Prostate gland (tissue), 2 donors: ENCODE data around the gene BIRC7. TPM values are rescaled to one million over a fixed set of nuclear protein-coding genes. Genes with fewer than 3 reads are reported as not detected.
"Not testable (repeated sequence)": the region's sequence is repeated elsewhere in the genome, so short reads cannot be mapped to it uniquely, and the experiment has no call there.

ENCODE experiments used
- DNase-seq: peaks from one replicate; pipeline ENCODE4 v3.0.0-alpha.2; 2019; ENCODE audit warnings: low spot score
- H3K27ac ChIP-seq, 2 donors: fragments of 200-600 bp; sonication (generic); 2 replicates each; pipeline ENCODE4 v1.5.1; 2017 to 2019
- H3K27me3 ChIP-seq: fragments of 200-600 bp; sonication (generic); replicated peaks from 2 replicates; pipeline ENCODE4 v1.5.1; 2019; ENCODE audit not compliant: insufficient read depth
- H3K36me3 ChIP-seq, 2 donors: fragments of 200-600 bp; sonication (generic); 1 replicate in 1 of 2; 2 replicates in 1 of 2; pipeline versions ENCODE4 v1.5.1 to v1.8.1; 2017 to 2019
- H3K4me1 ChIP-seq: fragments of 200-600 bp; sonication (generic); replicated peaks from 2 replicates; pipeline ENCODE4 v1.5.1; 2019
- H3K4me3 ChIP-seq, 2 donors: fragments of 200-600 bp; sonication (generic); 2 replicates each; pipeline ENCODE4 v1.5.1; 2017 to 2019
- H3K9me3 ChIP-seq: fragments of 200-600 bp; sonication (generic); 2 replicates; pipeline ENCODE4 v1.5.1; 2017
- POLR2A ChIP-seq: fragments of 450-650 bp; IDR thresholded peaks from one replicate; pipeline ENCODE4 v1.6.1; 2016; ENCODE audit warnings: antibody characterized with exemption, mild to moderate bottlenecking
- POLR2AphosphoS5 ChIP-seq: sonication (generic); formaldehyde crosslinking; IDR thresholded peaks from one replicate; pipeline ENCODE4 v1.6.1; 2017; ENCODE audit warnings: antibody characterized with exemption
- WGBS: methylation state at CpG from one replicate; pipeline ENCODE4 v1.1.5; 2018; 5-methylcytosine and 5-hydroxymethylcytosine counted together
- intact Hi-C: fragments of 100-400 bp; cut with DNase I; formaldehyde crosslinking; loops from one replicate; pipeline ENCODE4 v1.14.2; 2022
- total RNA-seq, 2 donors: library from RNA; depleted of rRNA; stranded (reverse); fragments of >200 nt; gene quantifications; one replicate each; pipeline ENCODE4 v1.1.0, GENCODE V29; 2016
- TF ChIP-seq, protein P1 (sequence below), 4 experiments: fragments of 200-600 bp in 2 of 4; fragments of 450-650 bp in 2 of 4; sonication (generic) in 2 of 4; IDR thresholded peaks; 1 replicate in 3 of 4; 2 replicates in 1 of 4; pipeline ENCODE4 v1.5.1; 2016 to 2019; ENCODE audit warnings: antibody characterized with exemption in 4 of 4, mild to moderate bottlenecking in 2 of 4, moderate library complexity in 2 of 4

The BIRC7 gene
- total RNA-seq, 2 donors from 2014 or later: not detected

DNA sequence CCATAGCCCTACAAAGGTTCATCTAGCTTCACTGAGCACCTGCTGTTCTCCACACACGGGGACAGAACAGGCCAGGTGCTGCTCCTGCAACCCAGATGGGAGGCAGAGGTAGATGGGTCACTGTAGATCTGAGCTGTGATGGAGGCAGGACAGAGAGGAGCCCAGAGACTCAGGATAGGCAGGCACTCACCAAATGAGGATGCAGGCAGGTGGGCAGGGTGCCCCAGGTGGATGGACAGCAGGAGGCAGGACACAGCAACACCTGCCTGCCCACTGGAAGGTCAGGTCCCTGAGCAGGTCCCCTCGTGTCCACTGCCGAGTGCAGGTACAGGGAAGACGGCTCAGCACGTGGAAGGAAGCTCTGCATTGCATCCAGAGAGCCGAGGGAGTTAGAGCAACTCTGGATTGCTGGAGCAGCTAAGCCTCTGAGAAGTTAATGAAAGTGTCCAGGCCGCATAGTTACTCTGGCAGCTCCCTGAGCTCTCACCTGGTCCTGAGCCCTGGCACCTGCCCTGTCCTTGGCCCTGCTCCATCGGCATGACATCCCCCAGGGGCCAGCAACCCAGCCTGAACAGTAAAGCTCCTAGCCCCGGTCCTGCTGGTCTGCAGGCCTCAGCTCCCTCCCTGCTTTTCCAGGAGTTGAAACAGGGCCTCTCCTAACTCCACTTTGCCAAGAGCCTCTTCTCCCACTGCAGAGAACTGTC, 14.9 kb upstream of the BIRC7 start:
- TF ChIP-seq POLR2A (no peak), POLR2AphosphoS5 (no peak)
- TF ChIP-seq, protein P1, sequence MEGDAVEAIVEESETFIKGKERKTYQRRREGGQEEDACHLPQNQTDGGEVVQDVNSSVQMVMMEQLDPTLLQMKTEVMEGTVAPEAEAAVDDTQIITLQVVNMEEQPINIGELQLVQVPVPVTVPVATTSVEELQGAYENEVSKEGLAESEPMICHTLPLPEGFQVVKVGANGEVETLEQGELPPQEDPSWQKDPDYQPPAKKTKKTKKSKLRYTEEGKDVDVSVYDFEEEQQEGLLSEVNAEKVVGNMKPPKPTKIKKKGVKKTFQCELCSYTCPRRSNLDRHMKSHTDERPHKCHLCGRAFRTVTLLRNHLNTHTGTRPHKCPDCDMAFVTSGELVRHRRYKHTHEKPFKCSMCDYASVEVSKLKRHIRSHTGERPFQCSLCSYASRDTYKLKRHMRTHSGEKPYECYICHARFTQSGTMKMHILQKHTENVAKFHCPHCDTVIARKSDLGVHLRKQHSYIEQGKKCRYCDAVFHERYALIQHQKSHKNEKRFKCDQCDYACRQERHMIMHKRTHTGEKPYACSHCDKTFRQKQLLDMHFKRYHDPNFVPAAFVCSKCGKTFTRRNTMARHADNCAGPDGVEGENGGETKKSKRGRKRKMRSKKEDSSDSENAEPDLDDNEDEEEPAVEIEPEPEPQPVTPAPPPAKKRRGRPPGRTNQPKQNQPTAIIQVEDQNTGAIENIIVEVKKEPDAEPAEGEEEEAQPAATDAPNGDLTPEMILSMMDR (IDR thresholded peaks at IDR 0.05): no peak
- Histone ChIP-seq H3K27ac (no peak overlapping the region), H3K36me3 (no peaks in the 10 kb centered on the region), H3K9me3 (no peaks in the 10 kb centered on the region), H3K4me1 (no peaks in the 10 kb centered on the region), H3K27me3 (no peaks in the 10 kb centered on the region), H3K4me3 (no peak overlapping the region)
- 49% methylated on average over 9 of the region's 9 CpGs for WGBS
- intact Hi-C loops: no loop called here
- DNase-seq: no peak

DNA sequence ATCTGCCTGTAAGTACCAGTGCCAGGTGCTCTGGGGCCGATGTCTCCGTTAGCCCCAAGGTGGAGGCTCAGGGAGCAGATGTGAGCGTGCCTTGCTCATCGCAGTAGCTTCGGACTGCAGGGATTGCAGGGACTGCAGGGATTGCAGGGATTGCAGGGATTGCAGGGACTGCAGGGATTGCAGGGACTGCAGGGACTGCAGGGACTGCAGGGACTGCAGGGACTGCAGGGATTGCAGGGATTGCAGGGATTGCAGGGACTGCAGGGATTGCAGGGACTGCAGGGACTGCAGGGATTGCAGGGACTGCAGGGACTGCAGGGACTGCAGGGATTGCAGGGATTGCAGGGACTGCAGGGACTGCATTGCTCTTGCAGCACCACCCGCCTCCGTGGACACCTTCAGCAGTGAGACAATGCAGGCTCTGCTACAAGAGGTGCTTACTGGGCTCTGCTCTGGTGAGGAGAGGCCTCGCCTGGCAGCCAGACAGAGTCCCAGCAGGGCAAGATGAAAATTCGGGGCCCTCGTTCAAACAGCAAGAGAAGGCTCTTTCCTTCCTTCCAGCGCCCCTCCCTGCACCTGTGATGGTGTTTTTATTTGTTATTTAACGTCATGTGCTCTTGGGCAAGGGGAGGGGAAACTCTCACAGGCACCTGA, 14.2 kb upstream of the BIRC7 start:
- DNase-seq, H3K27me3 ChIP-seq, H3K4me1 ChIP-seq, intact Hi-C loops, H3K9me3 ChIP-seq, H3K36me3 ChIP-seq, H3K27ac ChIP-seq, H3K4me3 ChIP-seq: not testable (repeated sequence)
- WGBS: 65% methylated on average over 12 of the region's 12 CpGs

DNA sequence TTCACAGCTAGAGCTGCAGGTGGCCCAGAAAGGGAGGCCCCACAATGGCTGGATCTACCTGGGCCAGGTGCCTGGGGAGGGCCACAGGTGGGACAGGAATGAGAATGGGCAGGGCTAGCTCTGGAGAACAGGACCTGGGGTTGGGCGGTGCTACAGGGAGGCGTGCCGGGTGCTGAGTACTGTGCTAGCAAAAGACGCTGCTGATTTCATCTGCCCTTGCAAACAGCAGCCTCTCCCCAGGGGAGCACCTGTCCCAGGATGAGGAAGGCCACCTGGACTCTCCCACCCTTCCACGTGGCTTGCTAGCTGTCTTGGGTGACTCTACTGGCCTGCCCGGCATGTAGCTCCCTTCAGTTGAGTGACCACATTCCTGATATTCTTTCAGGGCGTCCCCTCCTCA, 13.2 kb upstream of the BIRC7 start:
- Histone ChIP-seq H3K27me3 (no peaks in the 10 kb centered on the region), H3K9me3 (no peaks in the 10 kb centered on the region), H3K36me3 (no peaks in the 10 kb centered on the region), H3K27ac (no peak overlapping the region), H3K4me1 (no peaks in the 10 kb centered on the region), H3K4me3 (no peak overlapping the region)
- no peak for DNase-seq
- intact Hi-C loops: no loop called here
- no peak for TF ChIP-seq POLR2AphosphoS5
- 61% methylated on average over 7 of the region's 7 CpGs for WGBS

DNA sequence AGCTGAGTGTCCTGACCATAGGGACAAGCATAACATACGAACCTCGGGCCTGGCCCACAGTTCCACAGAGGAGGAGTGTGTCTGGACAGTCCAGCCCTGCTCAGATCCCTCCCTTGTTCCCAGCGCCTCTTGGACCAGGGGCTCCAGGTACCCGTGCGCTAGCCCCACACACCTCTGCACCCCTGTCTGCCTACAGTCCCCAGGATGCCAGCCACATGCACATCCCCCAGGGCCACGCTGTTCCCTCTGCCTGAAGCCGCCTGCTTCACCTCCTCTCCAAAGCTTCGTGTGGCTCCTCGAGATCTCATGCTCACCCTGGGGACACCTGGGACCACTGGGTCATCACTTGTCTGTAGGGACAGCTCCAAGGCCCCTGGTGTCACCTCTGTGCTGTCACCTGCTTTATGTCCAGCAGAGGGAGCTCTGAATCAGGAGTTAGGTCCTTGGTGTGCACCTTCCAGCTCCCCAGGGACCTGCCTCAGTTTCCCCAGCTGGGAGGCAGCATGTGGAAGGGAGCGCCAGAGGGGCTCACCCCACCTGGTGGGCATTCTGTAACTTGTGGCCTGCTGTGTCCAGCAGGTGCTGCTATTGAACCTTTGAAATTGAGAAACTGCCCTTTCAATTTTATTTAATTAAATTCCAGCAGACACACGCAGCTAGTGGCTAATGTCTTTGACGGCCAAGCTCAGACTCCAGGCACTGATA, 12.4 kb upstream of the BIRC7 start:
- Histone ChIP-seq H3K27ac (no peak overlapping the region), H3K36me3 (no peaks in the 10 kb centered on the region), H3K27me3 (no peaks in the 10 kb centered on the region), H3K9me3 (no peaks in the 10 kb centered on the region), H3K4me1 (no peaks in the 10 kb centered on the region), H3K4me3 (no peak overlapping the region)
- TF ChIP-seq, protein P1 (IDR thresholded peaks at IDR 0.05): peak; percentile 32 to 61 (median 45)
- TF ChIP-seq POLR2A: no peak
- no peak for TF ChIP-seq POLR2AphosphoS5
- WGBS: 57% methylated on average over 12 of the region's 12 CpGs
- intact Hi-C loops: no loop called here
- no peak for DNase-seq

DNA sequence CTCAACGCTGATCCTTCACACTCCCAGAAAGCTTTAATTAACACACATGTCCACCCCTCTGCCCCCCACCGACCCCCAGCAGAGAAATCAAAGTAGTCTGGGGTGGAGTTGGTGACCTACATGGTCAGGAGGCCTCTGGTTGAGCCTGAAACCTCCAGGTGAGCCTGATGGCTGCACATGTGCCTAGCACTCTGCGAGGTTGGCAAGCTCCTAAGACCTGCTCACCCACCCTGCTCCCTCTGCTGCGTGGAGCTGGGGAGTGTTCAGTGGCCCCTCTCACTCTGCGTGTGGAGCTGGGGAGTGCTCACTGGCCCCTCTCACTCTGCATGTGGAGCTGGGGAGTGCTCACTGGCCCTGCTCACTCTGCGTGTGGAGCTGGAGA, 11.9 kb upstream of the BIRC7 start:
- intact Hi-C loops: no loop called here
- no peak for TF ChIP-seq POLR2AphosphoS5
- TF ChIP-seq, protein P1 (IDR thresholded peaks at IDR 0.05): no peak
- TF ChIP-seq POLR2A: no peak
- H3K27me3 ChIP-seq: no peaks in the 10 kb centered on the region
- H3K9me3 ChIP-seq: no peaks in the 10 kb centered on the region
- no peak for DNase-seq
- H3K4me3 ChIP-seq: no peak overlapping the region
- H3K36me3 ChIP-seq: no peaks in the 10 kb centered on the region
- H3K4me1 ChIP-seq: no peaks in the 10 kb centered on the region
- whole genome bisulfite sequencing: 76% methylated on average over 6 of the region's 6 CpGs
- no peak overlapping the region for H3K27ac ChIP-seq
